HEK293 (cell line): ENCODE measurements around the gene B3GLCT.

ENCODE experiments used
- CTCF ChIA-PET: fragments of 350-600 bp; formaldehyde crosslinking; extraction: SDS; loops from one replicate; lab custom pipeline; 2021; ENCODE audit warnings: antibody characterized with exemption; lab: Yijun Ruan, JAX
- POLR2A ChIA-PET: fragments of 300-600 bp; formaldehyde crosslinking; extraction: SDS; loops from one replicate; lab custom pipeline; 2020; ENCODE audit warnings: antibody characterized with exemption, inconsistent platforms; lab: Yijun Ruan, JAX
- H3K27ac ChIP-seq: fragments of 200-500 bp; sonication (Bioruptor generic); 2 replicates; pipeline ENCODE4 v1.5.1; 2014; ENCODE audit warnings: low read depth, low read length, control low read depth, inconsistent platforms; ENCODE audit errors: extremely low read depth
- H3K36me3 ChIP-seq, 2 experiments: fragments of 200-500 bp in 1 of 2; sonication (Bioruptor generic) in 1 of 2; 1 replicate in 1 of 2; 2 replicates in 1 of 2; pipeline ENCODE4 v1.5.1; 2014 to 2017; ENCODE audit warnings: inconsistent platforms in 2 of 2, low read length in 2 of 2; ENCODE audit not compliant: control insufficient read depth in 2 of 2, insufficient read depth in 1 of 2
- H3K4me1 ChIP-seq: fragments of 200-500 bp; sonication (Bioruptor generic); 2 replicates; pipeline ENCODE4 v1.5.1; 2014; ENCODE audit warnings: mild to moderate bottlenecking, low read length, inconsistent platforms; ENCODE audit not compliant: control insufficient read depth, insufficient read depth
- H3K4me3 ChIP-seq: 2 replicates; pipeline ENCODE4 v1.5.1; 2011; ENCODE audit warnings: low read depth, mild to moderate bottlenecking, control low read depth, low read length, moderate library complexity
- H3K9me3 ChIP-seq: fragments of 200-500 bp; sonication (Bioruptor generic); 2 replicates; pipeline ENCODE4 v1.5.1; 2014; ENCODE audit warnings: low read depth, low read length, inconsistent platforms; ENCODE audit not compliant: control insufficient read depth, insufficient read depth
- GLI2 ChIP-seq: fragments of 450-650 bp; formaldehyde crosslinking; IDR thresholded peaks from 2 replicates; pipeline ENCODE4; 2017; ENCODE audit warnings: missing biosample characterization, missing genetic modification characterization, low read depth, borderline replicate concordance
- HOXA7 ChIP-seq: sonication (generic); formaldehyde crosslinking; IDR thresholded peaks from 2 replicates; pipeline ENCODE4 v1.8.1; 2022; ENCODE audit warnings: missing genetic modification reagents, borderline replicate concordance
- ZFP69B ChIP-seq: fragments of 450-650 bp; formaldehyde crosslinking; IDR thresholded peaks from 2 replicates; pipeline ENCODE4 v1.5.1; 2016; ENCODE audit warnings: missing biosample characterization, missing genetic modification characterization
- ZNF121 ChIP-seq: fragments of 450-650 bp; formaldehyde crosslinking; IDR thresholded peaks from 2 replicates; pipeline ENCODE4 v1.5.1; 2016; ENCODE audit warnings: missing biosample characterization, missing genetic modification characterization
- ZNF214 ChIP-seq: fragments of 450-650 bp; formaldehyde crosslinking; IDR thresholded peaks from 2 replicates; pipeline ENCODE4 v1.5.1; 2017; ENCODE audit warnings: missing biosample characterization, mild to moderate bottlenecking, missing genetic modification characterization, borderline replicate concordance
- ZNF266 ChIP-seq: fragments of 450-650 bp; formaldehyde crosslinking; IDR thresholded peaks from 2 replicates; pipeline ENCODE4 v1.5.1; 2016; ENCODE audit warnings: missing biosample characterization, missing genetic modification characterization, low read depth
- ZNF311 ChIP-seq: fragments of 450-650 bp; formaldehyde crosslinking; IDR thresholded peaks from 2 replicates; pipeline ENCODE4 v1.5.1; 2017; ENCODE audit warnings: missing biosample characterization, missing genetic modification characterization, borderline replicate concordance
- ZNF324 ChIP-seq: fragments of 450-650 bp; formaldehyde crosslinking; IDR thresholded peaks from 2 replicates; pipeline ENCODE4 v1.5.1; 2016; ENCODE audit warnings: missing biosample characterization, missing genetic modification characterization
- ZNF423 ChIP-seq: fragments of 450-650 bp; formaldehyde crosslinking; IDR thresholded peaks from 2 replicates; pipeline ENCODE4 v1.5.1; 2016; ENCODE audit warnings: missing biosample characterization, missing genetic modification characterization
- ZNF521 ChIP-seq: fragments of 450-650 bp; formaldehyde crosslinking; IDR thresholded peaks from 2 replicates; pipeline ENCODE4 v1.5.1; 2017; ENCODE audit warnings: missing biosample characterization, mild to moderate bottlenecking, missing genetic modification characterization
- ZNF571 ChIP-seq: fragments of 450-650 bp; formaldehyde crosslinking; IDR thresholded peaks from 2 replicates; pipeline ENCODE4 v1.5.0; 2017; ENCODE audit warnings: missing biosample characterization, missing genetic modification characterization
- ZNF704 ChIP-seq: fragments of 450-650 bp; formaldehyde crosslinking; IDR thresholded peaks from 2 replicates; pipeline ENCODE4 v1.5.1; 2016; ENCODE audit warnings: missing biosample characterization, missing genetic modification characterization
- ZSCAN23 ChIP-seq: fragments of 450-650 bp; formaldehyde crosslinking; IDR thresholded peaks from 2 replicates; pipeline ENCODE4 v1.5.1; 2016; ENCODE audit warnings: missing biosample characterization, missing genetic modification characterization
- TF ChIP-seq, protein P1 (sequence below): fragments of 450-650 bp; formaldehyde crosslinking; IDR thresholded peaks from 2 replicates; pipeline ENCODE4 v1.5.1; 2016; ENCODE audit warnings: missing biosample characterization, missing genetic modification characterization
- TF ChIP-seq, protein P2 (sequence below): fragments of 450-650 bp; formaldehyde crosslinking; IDR thresholded peaks from 2 replicates; pipeline ENCODE4 v1.5.1; 2017; ENCODE audit warnings: missing biosample characterization, missing genetic modification characterization
- TF ChIP-seq, protein P3 (sequence below): fragments of 450-650 bp; formaldehyde crosslinking; IDR thresholded peaks from 2 replicates; pipeline ENCODE4 v1.5.1; 2017; ENCODE audit warnings: missing biosample characterization, mild to moderate bottlenecking, missing genetic modification characterization, moderate library complexity

Gene B3GLCT

GRCh38 chr13:31328549-31329235 lies 128.9 kb downstream of the B3GLCT start (continued):
- TF ChIP-seq ZNF214 (tag by site-specific recombination): no peak
- no peak for TF ChIP-seq ZSCAN23 (tag by site-specific recombination)
- TF ChIP-seq ZNF571: no peak
- TF ChIP-seq, protein P1, sequence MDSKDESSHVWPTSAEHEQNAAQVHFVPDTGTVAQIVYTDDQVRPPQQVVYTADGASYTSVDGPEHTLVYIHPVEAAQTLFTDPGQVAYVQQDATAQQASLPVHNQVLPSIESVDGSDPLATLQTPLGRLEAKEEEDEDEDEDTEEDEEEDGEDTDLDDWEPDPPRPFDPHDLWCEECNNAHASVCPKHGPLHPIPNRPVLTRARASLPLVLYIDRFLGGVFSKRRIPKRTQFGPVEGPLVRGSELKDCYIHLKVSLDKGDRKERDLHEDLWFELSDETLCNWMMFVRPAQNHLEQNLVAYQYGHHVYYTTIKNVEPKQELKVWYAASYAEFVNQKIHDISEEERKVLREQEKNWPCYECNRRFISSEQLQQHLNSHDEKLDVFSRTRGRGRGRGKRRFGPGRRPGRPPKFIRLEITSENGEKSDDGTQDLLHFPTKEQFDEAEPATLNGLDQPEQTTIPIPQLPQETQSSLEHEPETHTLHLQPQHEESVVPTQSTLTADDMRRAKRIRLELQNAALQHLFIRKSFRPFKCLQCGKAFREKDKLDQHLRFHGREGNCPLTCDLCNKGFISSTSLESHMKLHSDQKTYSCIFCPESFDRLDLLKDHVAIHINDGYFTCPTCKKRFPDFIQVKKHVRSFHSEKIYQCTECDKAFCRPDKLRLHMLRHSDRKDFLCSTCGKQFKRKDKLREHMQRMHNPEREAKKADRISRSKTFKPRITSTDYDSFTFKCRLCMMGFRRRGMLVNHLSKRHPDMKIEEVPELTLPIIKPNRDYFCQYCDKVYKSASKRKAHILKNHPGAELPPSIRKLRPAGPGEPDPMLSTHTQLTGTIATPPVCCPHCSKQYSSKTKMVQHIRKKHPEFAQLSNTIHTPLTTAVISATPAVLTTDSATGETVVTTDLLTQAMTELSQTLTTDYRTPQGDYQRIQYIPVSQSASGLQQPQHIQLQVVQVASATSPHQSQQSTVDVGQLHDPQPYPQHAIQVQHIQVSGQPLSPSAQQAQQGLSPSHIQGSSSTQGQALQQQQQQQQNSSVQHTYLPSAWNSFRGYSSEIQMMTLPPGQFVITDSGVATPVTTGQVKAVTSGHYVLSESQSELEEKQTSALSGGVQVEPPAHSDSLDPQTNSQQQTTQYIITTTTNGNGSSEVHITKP: no peak

- TF ChIP-seq ZNF521 (tag by site-specific recombination) (no peak), GLI2 (no peak), ZNF704 (tag by site-specific recombination) (no peak), ZNF266 (tag by site-specific recombination) (no peak), HOXA7 (CRISPR knock-in tag) (no peak), ZFP69B (no peak), ZNF121 (no peak), ZNF311 (tag by site-specific recombination) (no peak), ZNF324 (tag by site-specific recombination) (no peak), ZNF423 (tag by site-specific recombination) (no peak)
- TF ChIP-seq, protein P2, sequence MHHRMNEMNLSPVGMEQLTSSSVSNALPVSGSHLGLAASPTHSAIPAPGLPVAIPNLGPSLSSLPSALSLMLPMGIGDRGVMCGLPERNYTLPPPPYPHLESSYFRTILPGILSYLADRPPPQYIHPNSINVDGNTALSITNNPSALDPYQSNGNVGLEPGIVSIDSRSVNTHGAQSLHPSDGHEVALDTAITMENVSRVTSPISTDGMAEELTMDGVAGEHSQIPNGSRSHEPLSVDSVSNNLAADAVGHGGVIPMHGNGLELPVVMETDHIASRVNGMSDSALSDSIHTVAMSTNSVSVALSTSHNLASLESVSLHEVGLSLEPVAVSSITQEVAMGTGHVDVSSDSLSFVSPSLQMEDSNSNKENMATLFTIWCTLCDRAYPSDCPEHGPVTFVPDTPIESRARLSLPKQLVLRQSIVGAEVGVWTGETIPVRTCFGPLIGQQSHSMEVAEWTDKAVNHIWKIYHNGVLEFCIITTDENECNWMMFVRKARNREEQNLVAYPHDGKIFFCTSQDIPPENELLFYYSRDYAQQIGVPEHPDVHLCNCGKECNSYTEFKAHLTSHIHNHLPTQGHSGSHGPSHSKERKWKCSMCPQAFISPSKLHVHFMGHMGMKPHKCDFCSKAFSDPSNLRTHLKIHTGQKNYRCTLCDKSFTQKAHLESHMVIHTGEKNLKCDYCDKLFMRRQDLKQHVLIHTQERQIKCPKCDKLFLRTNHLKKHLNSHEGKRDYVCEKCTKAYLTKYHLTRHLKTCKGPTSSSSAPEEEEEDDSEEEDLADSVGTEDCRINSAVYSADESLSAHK (tag by site-specific recombination): no peak
- TF ChIP-seq, protein P3, sequence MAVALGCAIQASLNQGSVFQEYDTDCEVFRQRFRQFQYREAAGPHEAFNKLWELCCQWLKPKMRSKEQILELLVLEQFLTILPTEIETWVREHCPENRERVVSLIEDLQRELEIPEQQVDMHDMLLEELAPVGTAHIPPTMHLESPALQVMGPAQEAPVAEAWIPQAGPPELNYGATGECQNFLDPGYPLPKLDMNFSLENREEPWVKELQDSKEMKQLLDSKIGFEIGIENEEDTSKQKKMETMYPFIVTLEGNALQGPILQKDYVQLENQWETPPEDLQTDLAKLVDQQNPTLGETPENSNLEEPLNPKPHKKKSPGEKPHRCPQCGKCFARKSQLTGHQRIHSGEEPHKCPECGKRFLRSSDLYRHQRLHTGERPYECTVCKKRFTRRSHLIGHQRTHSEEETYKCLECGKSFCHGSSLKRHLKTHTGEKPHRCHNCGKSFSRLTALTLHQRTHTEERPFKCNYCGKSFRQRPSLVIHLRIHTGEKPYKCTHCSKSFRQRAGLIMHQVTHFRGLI: no peak
- Histone ChIP-seq H3K4me1 (peaks cover 3% of the 10 kb centered on the region; the same call in 1 of the 2 replicates), H3K9me3 (no peaks in the 10 kb centered on the region), H3K27ac (no peak overlapping the region), H3K36me3 (no peaks in the 10 kb centered on the region), H3K4me3 (no peak overlapping the region)
- ChIA-PET CTCF (no interaction called here), POLR2A (no interaction called here)
Observed at GRCh38 chr13:31330236-31330635, 130.5 kb downstream of the B3GLCT start.
